Frontal cortex (tissue), 4 donors: ENCODE measurements around the gene DBF4B. TPM values are rescaled to one million over a fixed set of nuclear protein-coding genes. Genes with fewer than 3 reads are reported as not detected.

Source experiments
- DNase-seq, 2 donors: peaks; one replicate each; pipeline ENCODE4 v3.0.0; 2012; ENCODE audit warnings: low spot score in 2 of 2
- FAIRE-seq: peaks from 2 replicates; lab custom pipeline; 2012; peaks lifted over from hg19 to GRCh38; lab: Jason Lieb, UNC
- total RNA-seq: library from RNA; depleted of rRNA; stranded (reverse); fragments of >200 nt; gene quantifications from one replicate; pipeline ENCODE4 v1.2.3, GENCODE V29; 2014
- donor health status: control.
- donor health status: control.
- donor health status: control.

The DBF4B gene
- total RNA-seq, 1 donor from 2014 or later: 3.3 TPM

GRCh38 chr17:44775136-44775837 is 66.8 kb downstream of the DBF4B start:
- peak; percentile 93 to 98 for DNase-seq
- FAIRE-seq: no peak

GRCh38 chr17:44775838-44776621 is 67.6 kb downstream of the DBF4B start:
- DNase-seq (no peak), FAIRE-seq (no peak)

- FAIRE-seq (no peak), DNase-seq (no peak)
These were observed 68.3 kb downstream of the DBF4B start for GRCh38 chr17:44776628-44777393.

- FAIRE-seq: no peak
- DNase-seq: no peak
These were observed 69.2 kb downstream of the DBF4B start for GRCh38 chr17:44777394-44778348.

GRCh38 chr17:44778656-44779210 is 70.3 kb downstream of the DBF4B start:
- no peak for FAIRE-seq
- no peak for DNase-seq

GRCh38 chr17:44779211-44780025 is 71.0 kb downstream of the DBF4B start:
- FAIRE-seq: no peak
- DNase-seq: peak; percentile 77 to 89

GRCh38 chr17:44780161-44780560 is 71.7 kb downstream of the DBF4B start:
- FAIRE-seq (no peak), DNase-seq (no peak)

- FAIRE-seq (no peak), DNase-seq (no peak)
These were observed 72.5 kb downstream of the DBF4B start for GRCh38 chr17:44780845-44781480.

- DNase-seq (peak in 1 of 2 donors; percentile 10), FAIRE-seq (no peak)
These were observed 73.3 kb downstream of the DBF4B start for GRCh38 chr17:44781551-44782325.

GRCh38 chr17:44782326-44782850 is 73.9 kb downstream of the DBF4B start:
- DNase-seq (no peak), FAIRE-seq (no peak)

GRCh38 chr17:44785921-44786320 is 77.5 kb downstream of the DBF4B start:
- FAIRE-seq (no peak), DNase-seq (no peak)

GRCh38 chr17:44786551-44787081 is 78.2 kb downstream of the DBF4B start:
- no peak for FAIRE-seq
- peak in 1 of 2 donors; percentile 8 for DNase-seq

- FAIRE-seq (no peak), DNase-seq (no peak)
These were observed 78.9 kb downstream of the DBF4B start for GRCh38 chr17:44787271-44787940.

GRCh38 chr17:44788139-44788538 is 79.7 kb downstream of the DBF4B start:
- no peak for FAIRE-seq
- DNase-seq: no peak

- FAIRE-seq: no peak
- DNase-seq: no peak
These were observed 83.8 kb downstream of the DBF4B start for GRCh38 chr17:44792276-44792675.
